Smooth muscle cell (in vitro differentiated cells): ENCODE measurements around the gene SBK2. TPM values are rescaled to one million over a fixed set of nuclear protein-coding genes. Genes with fewer than 3 reads are reported as not detected.
A peak's percentile ranks its signal among the peaks of the same experiment; 100 is the strongest.

Experiments used
- DNase-seq: peaks from one replicate; lab custom pipeline; 2025; ENCODE audit not compliant: unreplicated experiment; lab: John Stamatoyannopoulos, UW
- H2AFZ ChIP-seq: fragments of 200-600 bp; sonication (generic); 2 replicates; pipeline ENCODE4 v1.6.0; 2016; ENCODE audit warnings: antibody characterized with exemption, low read depth, mild to moderate bottlenecking
- H3F3A ChIP-seq: fragments of 200-600 bp; sonication (generic); 2 replicates; pipeline ENCODE4 v1.6.0; 2017; ENCODE audit warnings: antibody characterized with exemption, low read depth
- H3K27ac ChIP-seq: fragments of 200-600 bp; sonication (generic); 2 replicates; pipeline ENCODE4 v1.5.1; 2016; ENCODE audit warnings: low read depth, mild to moderate bottlenecking
- H3K27me3 ChIP-seq: fragments of 200-600 bp; sonication (generic); 2 replicates; pipeline ENCODE4 v1.6.1; 2016; ENCODE audit warnings: low read depth, mild to moderate bottlenecking
- H3K36me3 ChIP-seq: fragments of 200-600 bp; sonication (generic); 2 replicates; pipeline ENCODE4 v1.5.1; 2016; ENCODE audit warnings: low read depth
- H3K4me1 ChIP-seq: fragments of 200-600 bp; sonication (generic); 2 replicates; pipeline ENCODE4 v1.5.1; 2016; ENCODE audit warnings: low read depth
- H3K4me2 ChIP-seq: fragments of 200-600 bp; sonication (generic); 2 replicates; pipeline ENCODE4 v1.6.0; 2016; ENCODE audit warnings: mild to moderate bottlenecking
- H3K4me3 ChIP-seq: fragments of 200-600 bp; sonication (generic); 2 replicates; pipeline ENCODE4 v1.5.1; 2016; ENCODE audit warnings: mild to moderate bottlenecking
- H3K79me2 ChIP-seq: fragments of 200-600 bp; sonication (generic); 2 replicates; pipeline ENCODE4 v1.6.0; 2016; ENCODE audit warnings: low read depth, mild to moderate bottlenecking
- H3K9ac ChIP-seq: fragments of 200-600 bp; sonication (generic); 2 replicates; pipeline ENCODE4 v1.6.0; 2016; ENCODE audit warnings: low read depth
- H3K9me3 ChIP-seq: fragments of 200-600 bp; sonication (generic); replicated peaks from 2 replicates; pipeline ENCODE4 v1.5.1; 2016; ENCODE audit warnings: low read depth
- H4K20me1 ChIP-seq: fragments of 200-600 bp; sonication (generic); 2 replicates; pipeline ENCODE4 v1.6.0; 2016; ENCODE audit warnings: low read depth
- WGBS: methylation state at CpG from one replicate; pipeline ENCODE4 v1.1.7; 2016; ENCODE audit warnings: low lambda C conversion rate; 5-methylcytosine and 5-hydroxymethylcytosine counted together
- polyA plus RNA-seq: library from polyadenylated mRNA; unstranded; fragments of >200 nt; fragmentation: Nextera tagmentation; extraction: Ambion mirVana; gene quantifications from 2 replicates; pipeline ENCODE4 v1.2.1, GENCODE V29; 2016
- total RNA-seq: library from RNA; depleted of rRNA; stranded (reverse); fragments of >200 nt; gene quantifications from 2 replicates; pipeline ENCODE4 v1.2.3, GENCODE V29; 2014
- TF ChIP-seq, protein P1 (sequence below): fragments of 200-600 bp; sonication (generic); IDR thresholded peaks from 2 replicates; pipeline ENCODE4 v1.5.1; 2017; ENCODE audit warnings: borderline replicate concordance, mild to moderate bottlenecking, antibody characterized with exemption; ENCODE audit not compliant: insufficient read depth, poor library complexity, severe bottlenecking

The SBK2 gene
- total and polyA plus RNA-seq, 2 experiments from 2014 or later: not detected

DNA sequence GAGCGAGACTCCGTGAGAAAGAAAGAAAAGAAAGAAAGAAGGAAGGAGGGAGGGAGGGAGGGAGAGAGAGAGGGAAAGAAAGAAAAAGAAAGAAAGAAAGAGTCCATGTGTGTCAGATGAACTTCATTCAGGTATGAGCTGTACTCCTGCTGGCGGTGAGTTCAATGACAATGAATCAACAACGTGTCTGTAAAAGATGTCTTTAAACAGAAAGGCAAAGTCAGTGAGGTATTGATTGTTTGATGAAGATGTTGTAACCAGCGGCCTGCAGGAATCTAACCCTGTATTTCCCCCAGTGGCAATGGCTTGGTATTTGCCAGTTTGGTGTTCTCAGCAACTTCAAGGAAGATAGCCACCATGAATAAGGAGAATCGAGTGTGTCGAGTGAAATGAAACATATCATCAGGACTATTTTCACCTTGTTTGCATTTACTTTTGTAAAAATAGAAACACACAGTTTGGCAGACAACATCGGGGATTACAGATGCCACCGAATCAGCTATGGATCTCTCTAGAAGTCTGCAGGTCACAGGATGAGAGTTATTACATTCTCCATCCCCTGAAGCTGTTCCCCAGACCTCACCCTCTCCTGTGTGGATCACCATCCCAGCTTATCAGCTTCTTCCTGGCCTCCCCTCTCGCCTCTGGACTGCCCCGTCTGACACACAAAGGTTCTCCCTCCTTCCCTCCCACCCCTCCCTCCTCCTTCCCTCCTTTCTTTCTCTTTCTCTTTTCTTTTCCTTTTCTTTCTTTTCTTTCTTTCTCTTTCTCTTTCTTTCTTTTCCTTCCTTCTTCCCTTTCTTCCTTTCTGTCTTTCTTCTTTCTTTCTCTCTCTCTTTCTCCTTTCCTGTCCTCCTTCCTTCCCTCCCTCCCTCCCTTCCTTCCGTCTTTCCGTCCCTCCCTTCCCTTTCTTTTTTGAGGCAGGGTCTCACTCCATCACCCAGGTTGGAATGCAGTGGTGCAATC, 16.6 kb upstream of the SBK2 start:
- peak overlapping the region; percentile 45 for H3K4me2 ChIP-seq
- WGBS: 64% methylated on average over 10 of the region's 13 CpGs

DNA sequence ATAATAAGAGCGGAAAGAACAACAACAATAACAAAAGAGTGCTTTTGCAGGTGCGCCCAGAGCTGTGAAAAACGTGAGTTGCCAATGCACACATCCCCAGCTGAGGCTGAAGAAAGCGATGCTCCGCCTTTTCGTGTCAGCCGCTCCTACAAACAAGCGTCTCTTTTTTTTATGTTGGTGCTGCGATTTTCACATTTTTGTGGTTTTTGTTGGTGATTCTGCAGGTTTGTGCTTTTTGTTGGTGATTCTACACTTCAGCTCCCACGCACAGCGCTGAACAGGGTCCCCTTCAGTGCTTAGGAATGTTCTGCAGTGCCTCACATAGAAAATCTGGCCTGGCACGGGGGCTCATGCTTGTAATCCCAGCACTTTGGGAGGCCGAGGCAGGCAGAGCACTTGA, 15.7 kb upstream of the SBK2 start:
- H3K27me3 ChIP-seq: no peaks in the 10 kb centered on the region
- WGBS: 31% methylated on average over 13 of the region's 13 CpGs

More for the DNA sequence above, 16.6 kb upstream of the SBK2 start:
- peaks cover 4% of the 10 kb centered on the region for H3F3A ChIP-seq
- H3K4me1 ChIP-seq: peaks cover 36% of the 10 kb centered on the region
- H3K27ac ChIP-seq: peak overlapping the region; percentile 60
- H3K9me3 ChIP-seq: no peaks in the 10 kb centered on the region
- no peaks in the 10 kb centered on the region for H4K20me1 ChIP-seq
- H3K4me3 ChIP-seq: no peak overlapping the region
- TF ChIP-seq, protein P1, sequence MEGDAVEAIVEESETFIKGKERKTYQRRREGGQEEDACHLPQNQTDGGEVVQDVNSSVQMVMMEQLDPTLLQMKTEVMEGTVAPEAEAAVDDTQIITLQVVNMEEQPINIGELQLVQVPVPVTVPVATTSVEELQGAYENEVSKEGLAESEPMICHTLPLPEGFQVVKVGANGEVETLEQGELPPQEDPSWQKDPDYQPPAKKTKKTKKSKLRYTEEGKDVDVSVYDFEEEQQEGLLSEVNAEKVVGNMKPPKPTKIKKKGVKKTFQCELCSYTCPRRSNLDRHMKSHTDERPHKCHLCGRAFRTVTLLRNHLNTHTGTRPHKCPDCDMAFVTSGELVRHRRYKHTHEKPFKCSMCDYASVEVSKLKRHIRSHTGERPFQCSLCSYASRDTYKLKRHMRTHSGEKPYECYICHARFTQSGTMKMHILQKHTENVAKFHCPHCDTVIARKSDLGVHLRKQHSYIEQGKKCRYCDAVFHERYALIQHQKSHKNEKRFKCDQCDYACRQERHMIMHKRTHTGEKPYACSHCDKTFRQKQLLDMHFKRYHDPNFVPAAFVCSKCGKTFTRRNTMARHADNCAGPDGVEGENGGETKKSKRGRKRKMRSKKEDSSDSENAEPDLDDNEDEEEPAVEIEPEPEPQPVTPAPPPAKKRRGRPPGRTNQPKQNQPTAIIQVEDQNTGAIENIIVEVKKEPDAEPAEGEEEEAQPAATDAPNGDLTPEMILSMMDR: no peak
- no peak overlapping the region for H3K9ac ChIP-seq
- no peaks in the 10 kb centered on the region for H3K36me3 ChIP-seq
- H3K79me2 ChIP-seq: no peaks in the 10 kb centered on the region
- H2AFZ ChIP-seq: no peak overlapping the region
- no peaks in the 10 kb centered on the region for H3K27me3 ChIP-seq
- DNase-seq: no peak

DNA sequence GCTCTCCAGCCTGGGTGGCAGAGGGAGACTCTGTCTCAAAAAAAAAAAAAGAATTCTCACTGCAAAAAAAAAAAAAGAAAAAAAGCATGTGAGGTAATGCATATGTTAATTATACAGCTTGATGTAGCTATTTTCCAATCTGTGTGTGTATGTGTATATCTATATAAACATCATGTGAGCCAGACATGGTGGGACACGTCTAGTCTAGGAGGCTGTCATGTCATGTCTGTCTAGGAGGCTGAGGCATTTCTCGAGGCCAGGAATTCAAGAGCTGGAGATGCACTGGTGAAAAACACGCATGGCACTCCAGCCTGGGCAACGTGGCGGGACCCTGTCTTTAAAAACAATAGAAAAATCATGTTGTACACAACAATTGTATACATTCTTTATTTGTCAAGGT, 15.3 kb upstream of the SBK2 start:
- WGBS: 79% methylated on average over 5 of the region's 5 CpGs

More for the DNA sequence above, 15.7 kb upstream of the SBK2 start:
- Histone ChIP-seq H3F3A (peaks cover 4% of the 10 kb centered on the region), H3K27ac (peak overlapping the region; percentile 60), H3K4me3 (no peak overlapping the region), H3K4me1 (peaks cover 38% of the 10 kb centered on the region), H3K4me2 (peak overlapping the region; percentile 45), H3K9me3 (no peaks in the 10 kb centered on the region), H3K36me3 (no peaks in the 10 kb centered on the region), H2AFZ (no peak overlapping the region), H3K79me2 (no peaks in the 10 kb centered on the region), H3K9ac (no peak overlapping the region), H4K20me1 (no peaks in the 10 kb centered on the region)
- TF ChIP-seq, protein P1: no peak
- DNase-seq: no peak

More for the DNA sequence above, 15.3 kb upstream of the SBK2 start:
- no peak overlapping the region for H3K9ac ChIP-seq
- no peaks in the 10 kb centered on the region for H3K27me3 ChIP-seq
- no peaks in the 10 kb centered on the region for H4K20me1 ChIP-seq
- H3F3A ChIP-seq: peaks cover 4% of the 10 kb centered on the region
- H3K4me2 ChIP-seq: peak overlapping the region; percentile 45
- DNase-seq: no peak
- TF ChIP-seq, protein P1: no peak
- peak overlapping the region; percentile 60 for H3K27ac ChIP-seq
- no peaks in the 10 kb centered on the region for H3K79me2 ChIP-seq
- no peaks in the 10 kb centered on the region for H3K9me3 ChIP-seq
- H3K4me3 ChIP-seq: no peak overlapping the region
- peaks cover 42% of the 10 kb centered on the region for H3K4me1 ChIP-seq
- no peaks in the 10 kb centered on the region for H3K36me3 ChIP-seq
- H2AFZ ChIP-seq: no peak overlapping the region
